ENCODE results near the gene FAM200A. TPM values are rescaled to one million over a fixed set of nuclear protein-coding genes. Genes with fewer than 3 reads are reported as not detected.
"Not testable (repeated sequence)": the region's sequence is repeated elsewhere in the genome, so short reads cannot be mapped to it uniquely, and the experiment has no call there.

The FAM200A gene
- 1 to 10 TPM; 2.3 to 2.5 TPM for total RNA-seq
- 8.1 to 11.6 reads per million in 2 donors for total RNA-seq

DNA sequence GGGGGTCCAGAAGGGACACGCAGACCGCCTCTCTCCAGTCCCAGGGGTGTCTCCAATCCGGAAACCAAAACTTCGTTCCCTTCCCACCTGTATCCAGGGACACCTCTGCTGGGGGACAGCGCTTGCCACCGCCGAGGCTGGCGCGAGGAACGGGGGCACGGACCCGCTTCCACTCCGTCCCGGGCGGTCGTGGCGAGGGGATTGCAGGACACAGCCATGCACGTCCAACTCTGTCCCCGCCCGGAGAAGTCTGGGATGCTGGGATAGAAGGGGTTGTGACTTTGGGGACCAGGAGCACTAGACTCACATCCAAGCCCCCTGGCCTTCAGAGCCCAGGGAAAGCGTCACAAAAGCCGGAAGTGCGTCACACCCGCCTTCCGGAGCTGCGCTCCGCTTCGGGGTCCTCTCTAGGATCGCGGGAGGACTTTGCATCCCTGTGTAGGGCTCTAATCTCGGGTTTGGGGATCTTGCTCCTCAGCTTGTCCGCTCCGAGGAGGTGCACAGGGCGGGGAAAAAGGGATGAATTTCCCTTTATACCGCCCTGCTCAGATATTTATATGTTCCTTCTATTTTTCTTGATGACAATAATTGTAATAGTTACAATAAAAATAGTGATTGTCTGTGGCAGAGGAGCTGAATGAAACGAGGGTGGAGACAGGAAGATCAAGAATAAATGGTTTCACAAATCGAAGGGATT is at the start of gene FAM200A:
TSS of gene FAM200A (minus strand) at position 348 of the 697 bp plus-strand sequence. CDS start 3,707 bp downstream, outside the sequence.
- peak; percentile 99 for ATAC-seq
- H3K27me3 Mint-ChIP-seq: no peaks in the 10 kb centered on the region
- DNase-seq: peak; percentile 65 to 70 (median 69)
- peaks cover 23% of the 10 kb centered on the region for H3K4me1 Mint-ChIP-seq
- H3K4me3 Mint-ChIP-seq: peak within 1 kb of the TSS; percentile 93
- H3K36me3 Mint-ChIP-seq (ENCODE audit: low read depth): peaks cover 2% of the 10 kb centered on the region
- H3K9me3 ChIP-seq (ENCODE audit: control insufficient read depth, low read length, poor library complexity, severe bottlenecking): no peaks in the 10 kb centered on the region
- H3K27ac Mint-ChIP-seq: peak within 1 kb of the TSS; percentile 98

DNA sequence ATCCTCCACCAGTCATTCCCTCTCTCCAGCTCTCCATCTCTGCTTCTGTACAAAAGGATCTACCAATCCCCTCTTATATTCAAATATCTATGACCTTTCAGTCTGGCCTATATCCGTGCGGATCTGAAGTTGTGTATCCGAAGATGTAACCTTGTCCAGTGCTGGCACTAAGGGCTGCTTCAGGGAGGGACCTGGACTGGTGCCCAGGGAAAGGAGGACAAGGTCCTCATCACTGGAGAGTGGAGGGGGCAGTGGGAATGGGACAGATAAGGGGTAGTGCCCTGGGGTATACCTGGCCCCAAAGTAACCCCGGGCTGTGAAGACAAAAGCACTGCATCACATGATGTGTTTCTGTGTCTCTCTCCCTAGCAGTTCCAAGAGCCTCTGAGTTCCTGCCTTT is 47.9 kb upstream of the FAM200A start:
- DNase-seq (no peak), ATAC-seq (no peak)
- Mint-ChIP-seq H3K4me1 (no peaks in the 10 kb centered on the region), H3K27me3 (no peaks in the 10 kb centered on the region), H3K36me3 (ENCODE audit: low read depth) (no peaks in the 10 kb centered on the region), H3K4me3 (no peak overlapping the region), H3K27ac (no peak overlapping the region)
- no peaks in the 10 kb centered on the region for H3K9me3 ChIP-seq (ENCODE audit: control insufficient read depth, low read length, poor library complexity, severe bottlenecking)

- DNase-seq (no peak), ATAC-seq (no peak)
- no peaks in the 10 kb centered on the region for H3K9me3 ChIP-seq (ENCODE audit: control insufficient read depth, low read length, poor library complexity, severe bottlenecking)
- no peak within 1 kb of the TSS for H3K27ac Mint-ChIP-seq
- H3K27me3 Mint-ChIP-seq: no peaks in the 10 kb centered on the region
- no peaks in the 10 kb centered on the region for H3K4me1 Mint-ChIP-seq
- no peak within 1 kb of the TSS for H3K4me3 Mint-ChIP-seq
- no peaks in the 10 kb centered on the region for H3K36me3 Mint-ChIP-seq (ENCODE audit: low read depth)
Observed at GRCh38 chr7:99597762-99598501, 46.0 kb upstream of the FAM200A start, which contains the start of gene TMEM225B. TMEM225B (plus strand) TSS chr7:99598267; CDS start chr7:99604389, 6,122 bp downstream.

GRCh38 chr7:99596408-99596955 is 44.6 kb upstream of the FAM200A start:
- Mint-ChIP-seq H3K36me3 (ENCODE audit: low read depth) (no peaks in the 10 kb centered on the region), H3K27ac (no peak overlapping the region), H3K4me3 (no peak overlapping the region), H3K27me3 (no peaks in the 10 kb centered on the region), H3K4me1 (no peaks in the 10 kb centered on the region)
- DNase-seq (no peak), ATAC-seq (no peak)
- H3K9me3 ChIP-seq (ENCODE audit: control insufficient read depth, low read length, poor library complexity, severe bottlenecking): no peaks in the 10 kb centered on the region

- DNase-seq (no peak), ATAC-seq (no peak)
- Mint-ChIP-seq H3K4me3 (no peak overlapping the region), H3K27me3 (no peaks in the 10 kb centered on the region), H3K4me1 (no peaks in the 10 kb centered on the region), H3K27ac (no peak overlapping the region), H3K36me3 (ENCODE audit: low read depth) (no peaks in the 10 kb centered on the region)
- no peaks in the 10 kb centered on the region for H3K9me3 ChIP-seq (ENCODE audit: control insufficient read depth, low read length, poor library complexity, severe bottlenecking)
Observed at GRCh38 chr7:99594948-99595745, 43.2 kb upstream of the FAM200A start.

- ATAC-seq (no peak), DNase-seq (no peak)
- Mint-ChIP-seq H3K27me3 (peaks cover 33% of the 10 kb centered on the region), H3K27ac (no peak overlapping the region), H3K4me1 (no peaks in the 10 kb centered on the region), H3K36me3 (ENCODE audit: low read depth) (no peaks in the 10 kb centered on the region), H3K4me3 (no peak overlapping the region)
- no peaks in the 10 kb centered on the region for H3K9me3 ChIP-seq (ENCODE audit: control insufficient read depth, low read length, poor library complexity, severe bottlenecking)
Observed at GRCh38 chr7:99588868-99589267, 37.0 kb upstream of the FAM200A start.

DNA sequence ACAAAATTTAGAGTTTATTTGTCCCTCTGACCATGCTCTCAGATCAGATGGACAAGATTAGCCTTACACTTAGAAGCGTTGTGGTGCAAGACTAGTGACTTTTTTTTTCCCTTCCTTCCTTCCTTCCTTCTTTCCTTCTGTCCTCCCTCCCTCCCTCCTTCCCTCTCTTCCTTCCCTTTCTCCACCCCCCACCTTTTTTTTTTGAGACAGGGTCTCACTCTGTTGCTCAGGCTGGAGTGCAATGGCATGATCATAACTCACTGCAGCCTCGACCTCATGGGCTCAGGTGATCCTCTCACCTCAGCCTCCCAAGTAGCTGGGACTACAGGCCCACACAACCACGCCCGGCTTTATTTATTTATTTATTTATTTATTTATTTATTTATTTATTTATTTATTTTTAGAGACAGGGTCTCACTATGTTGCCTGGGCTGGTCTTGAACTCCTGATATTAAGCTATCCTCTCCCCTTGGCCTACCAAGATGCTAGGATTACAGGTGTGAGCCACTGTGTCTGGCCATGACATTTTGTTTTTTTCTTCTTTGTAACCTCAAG is 28.9 kb upstream of the FAM200A start:
- not testable (repeated sequence) for ATAC-seq; H3K27me3 Mint-ChIP-seq; H3K9me3 ChIP-seq (ENCODE audit: control insufficient read depth, low read length, poor library complexity, severe bottlenecking); H3K36me3 Mint-ChIP-seq (ENCODE audit: low read depth); DNase-seq
- H3K4me1 Mint-ChIP-seq: peaks cover 14% of the 10 kb centered on the region
- peak overlapping the region; percentile 95 for H3K4me3 Mint-ChIP-seq
- peak overlapping the region; percentile 41 for H3K27ac Mint-ChIP-seq

GRCh38 chr7:99579956-99580777 is 28.3 kb upstream of the FAM200A start:
- no peaks in the 10 kb centered on the region for H3K9me3 ChIP-seq (ENCODE audit: control insufficient read depth, low read length, poor library complexity, severe bottlenecking)

GRCh38 chr7:99579281-99579955 is 27.5 kb upstream of the FAM200A start:
- H3K36me3 Mint-ChIP-seq (ENCODE audit: low read depth): no peaks in the 10 kb centered on the region
- ATAC-seq (no peak), DNase-seq (no peak)
- peak overlapping the region; percentile 95 for H3K4me3 Mint-ChIP-seq
- H3K27me3 Mint-ChIP-seq: peaks cover 2% of the 10 kb centered on the region
- no peak overlapping the region for H3K27ac Mint-ChIP-seq
- peaks cover 14% of the 10 kb centered on the region for H3K4me1 Mint-ChIP-seq
- no peaks in the 10 kb centered on the region for H3K9me3 ChIP-seq (ENCODE audit: control insufficient read depth, low read length, poor library complexity, severe bottlenecking)

More at GRCh38 chr7:99579956-99580777, 28.3 kb upstream of the FAM200A start:
- Mint-ChIP-seq H3K27ac (peak overlapping the region; percentile 41), H3K27me3 (peaks cover 9% of the 10 kb centered on the region), H3K4me1 (peaks cover 14% of the 10 kb centered on the region), H3K36me3 (ENCODE audit: low read depth) (no peaks in the 10 kb centered on the region), H3K4me3 (peak overlapping the region; percentile 95)
- ATAC-seq (peak; percentile 81), DNase-seq (peak; percentile 21 to 43 (median 35))

DNA sequence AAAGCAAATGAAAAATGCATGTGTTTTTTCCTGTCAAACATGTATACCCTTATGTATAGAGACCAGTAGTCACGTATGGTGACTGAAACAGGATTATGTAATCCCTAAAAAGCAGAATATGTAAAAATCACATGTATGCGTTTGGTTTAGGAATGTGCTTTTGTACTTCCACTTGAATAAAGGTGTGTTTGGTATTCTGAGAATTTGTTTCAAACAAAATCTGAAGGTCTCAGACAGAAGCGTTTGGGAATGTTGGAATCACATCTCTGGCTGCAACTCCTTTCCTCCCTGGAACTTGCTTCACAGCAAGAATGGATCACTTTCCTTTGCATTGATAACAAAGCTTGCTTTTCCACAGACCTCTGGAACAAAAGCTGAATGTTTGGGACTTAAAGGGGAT is 24.3 kb upstream of the FAM200A start:
- Mint-ChIP-seq H3K4me3 (no peak overlapping the region), H3K4me1 (peaks cover 18% of the 10 kb centered on the region), H3K27ac (no peak overlapping the region), H3K36me3 (ENCODE audit: low read depth) (peaks cover 6% of the 10 kb centered on the region), H3K27me3 (no peaks in the 10 kb centered on the region)
- DNase-seq (no peak), ATAC-seq (no peak)
- H3K9me3 ChIP-seq (ENCODE audit: control insufficient read depth, low read length, poor library complexity, severe bottlenecking): no peaks in the 10 kb centered on the region

DNA sequence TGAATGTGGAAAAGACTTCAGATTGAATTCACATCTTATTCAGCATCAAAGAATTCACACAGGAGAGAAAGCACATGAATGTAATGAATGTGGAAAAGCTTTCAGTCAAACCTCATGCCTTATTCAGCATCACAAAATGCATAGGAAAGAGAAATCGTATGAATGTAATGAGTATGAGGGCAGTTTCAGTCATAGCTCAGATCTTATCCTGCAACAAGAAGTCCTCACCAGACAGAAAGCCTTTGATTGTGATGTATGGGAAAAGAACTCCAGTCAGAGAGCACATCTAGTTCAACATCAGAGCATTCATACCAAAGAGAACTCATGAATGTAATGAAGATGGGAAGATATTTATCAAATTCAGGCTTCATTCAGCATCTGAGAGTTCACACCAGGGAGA is 21.3 kb upstream of the FAM200A start:
- Mint-ChIP-seq H3K27ac (peak overlapping the region; percentile 14), H3K4me1 (peaks cover 6% of the 10 kb centered on the region), H3K36me3 (ENCODE audit: low read depth) (peaks cover 6% of the 10 kb centered on the region), H3K4me3 (no peak overlapping the region), H3K27me3 (no peaks in the 10 kb centered on the region)
- DNase-seq (no peak), ATAC-seq (no peak)
- H3K9me3 ChIP-seq (ENCODE audit: control insufficient read depth, low read length, poor library complexity, severe bottlenecking): no peaks in the 10 kb centered on the region

Data from T-helper 17 cell (primary cell).